HepG2 (cell line): ENCODE measurements around the gene ADI1. TPM values are rescaled to one million over a fixed set of nuclear protein-coding genes. Genes with fewer than 3 reads are reported as not detected.
A peak's percentile ranks its signal among the peaks of the same experiment; 100 is the strongest.

Experiments used
- CENPBD1 ChIP-seq: sonication (generic); formaldehyde crosslinking; IDR thresholded peaks from 2 replicates; pipeline ENCODE4 v1.8.0; 2022; ENCODE audit warnings: missing genetic modification reagents, low read depth, mild to moderate bottlenecking, borderline replicate concordance
- FOXO1 ChIP-seq: sonication (generic); formaldehyde crosslinking; IDR thresholded peaks from 2 replicates; pipeline ENCODE4 v1.4.0; 2020; ENCODE audit warnings: missing genetic modification reagents
- IKZF4 ChIP-seq: sonication (generic); formaldehyde crosslinking; IDR thresholded peaks from 2 replicates; pipeline ENCODE4 v1.5.1; 2020; ENCODE audit warnings: borderline replicate concordance, mild to moderate bottlenecking, low read depth, missing genetic modification reagents; ENCODE audit errors: not compliant biosample characterization
- JUNB ChIP-seq: sonication (generic); formaldehyde crosslinking; IDR thresholded peaks from 2 replicates; pipeline ENCODE4 v1.8.0; 2022; ENCODE audit warnings: missing genetic modification reagents, mild to moderate bottlenecking, borderline replicate concordance
- KAT8 ChIP-seq: IDR thresholded peaks from 2 replicates; pipeline ENCODE4 v1.6.1; 2016; ENCODE audit warnings: missing genetic modification reagents, missing compliant biosample characterization
- MED13 ChIP-seq: sonication (generic); formaldehyde crosslinking; IDR thresholded peaks from 2 replicates; pipeline ENCODE4 v1.5.0; 2020; ENCODE audit warnings: missing genetic modification reagents
- PHF5A ChIP-seq: IDR thresholded peaks from one replicate; pipeline ENCODE4 v1.6.1; 2018; ENCODE audit warnings: low read depth, missing genetic modification reagents; ENCODE audit not compliant: unreplicated experiment
- PHF8 ChIP-seq: sonication (generic); formaldehyde crosslinking; IDR thresholded peaks from 2 replicates; pipeline ENCODE4 v1.5.0; 2020; ENCODE audit warnings: missing genetic modification reagents
- POGZ ChIP-seq: sonication (generic); formaldehyde crosslinking; IDR thresholded peaks from 2 replicates; pipeline ENCODE4 v1.4.0; 2020; ENCODE audit warnings: mild to moderate bottlenecking, missing genetic modification reagents
- REXO4 ChIP-seq: sonication (generic); formaldehyde crosslinking; IDR thresholded peaks from 2 replicates; pipeline ENCODE4 v1.8.0; 2022; ENCODE audit warnings: missing genetic modification reagents, mild to moderate bottlenecking, borderline replicate concordance
- RFXAP ChIP-seq: sonication (generic); formaldehyde crosslinking; IDR thresholded peaks from 2 replicates; pipeline ENCODE4 v1.4.0; 2020; ENCODE audit warnings: missing genetic modification reagents, borderline replicate concordance
- SMC3 ChIP-seq: IDR thresholded peaks from 2 replicates; pipeline ENCODE4 v1.6.1; 2011; ENCODE audit warnings: low read length, improper control_type of control experiment
- TAF15 ChIP-seq: fragments of 200-400 bp; formaldehyde crosslinking; IDR thresholded peaks from one replicate; pipeline ENCODE4 v1.6.1; 2018; ENCODE audit warnings: mild to moderate bottlenecking, low read depth, low read length; ENCODE audit not compliant: poor library complexity, severe bottlenecking
- TBX2 ChIP-seq: sonication (generic); formaldehyde crosslinking; IDR thresholded peaks from 2 replicates; pipeline ENCODE4 v1.5.0; 2020; ENCODE audit warnings: missing genetic modification reagents, mild to moderate bottlenecking, borderline replicate concordance
- ZBTB3 ChIP-seq: sonication (generic); formaldehyde crosslinking; IDR thresholded peaks from 2 replicates; pipeline ENCODE4 v1.4.0; 2020; ENCODE audit warnings: low read depth, mild to moderate bottlenecking, moderate library complexity, missing genetic modification reagents, borderline replicate concordance
- ZBTB4 ChIP-seq: sonication (generic); formaldehyde crosslinking; IDR thresholded peaks from 2 replicates; pipeline ENCODE4 v1.4.0; 2020; ENCODE audit warnings: missing genetic modification reagents, mild to moderate bottlenecking, borderline replicate concordance
- ZC3H4 ChIP-seq: sonication (generic); formaldehyde crosslinking; IDR thresholded peaks from 2 replicates; pipeline ENCODE4 v1.4.0; 2020; ENCODE audit warnings: missing genetic modification reagents, borderline replicate concordance
- ZNF235 ChIP-seq: sonication (generic); formaldehyde crosslinking; IDR thresholded peaks from 2 replicates; pipeline ENCODE4 v1.8.1; 2023; ENCODE audit warnings: mild to moderate bottlenecking, missing genetic modification reagents, borderline replicate concordance
- ZNF382 ChIP-seq: sonication (generic); formaldehyde crosslinking; IDR thresholded peaks from 2 replicates; pipeline ENCODE4 v1.5.0; 2020; ENCODE audit warnings: missing genetic modification reagents, mild to moderate bottlenecking, borderline replicate concordance
- ZNF503 ChIP-seq: sonication (generic); formaldehyde crosslinking; IDR thresholded peaks from 2 replicates; pipeline ENCODE4 v1.4.0; 2020; ENCODE audit warnings: missing genetic modification reagents
- ZNF709 ChIP-seq: sonication (generic); formaldehyde crosslinking; IDR thresholded peaks from 2 replicates; pipeline ENCODE4 v1.5.0; 2020; ENCODE audit warnings: mild to moderate bottlenecking, missing genetic modification reagents
- ZNF773 ChIP-seq: sonication (generic); formaldehyde crosslinking; IDR thresholded peaks from 2 replicates; pipeline ENCODE4 v1.4.0; 2020; ENCODE audit warnings: missing genetic modification reagents, borderline replicate concordance
- ZSCAN12 ChIP-seq: sonication (generic); formaldehyde crosslinking; IDR thresholded peaks from 2 replicates; pipeline ENCODE4 v1.9.0; 2021; ENCODE audit warnings: mild to moderate bottlenecking, missing genetic modification reagents
- polyA plus RNA-seq, 8 experiments: library from polyadenylated mRNA; depleted of rRNA in 3 of 8; stranded (reverse) in 7 of 8; unstranded in 1 of 8; fragments of >200 nt; fragmentation: Illumina TruSeq in 4 of 8; extraction: Trizol in 4 of 8; gene quantifications; 2 replicates each; pipeline versions ENCODE4 v1.2.1 to v1.2.3, GENCODE V29; 2011 to 2016; ENCODE audit warnings: low read depth in 4 of 8, missing spikeins in 1 of 8, mixed read lengths in 1 of 8; ENCODE audit not compliant: insufficient read depth in 1 of 8
- total RNA-seq, 5 experiments: library from RNA; depleted of rRNA; stranded (reverse); fragments of >200 nt; fragmentation: Illumina TruSeq; extraction: Trizol; gene quantifications; 2 replicates each; pipeline ENCODE4 v1.2.3, GENCODE V29; 2016; ENCODE audit warnings: low read depth in 1 of 5
- TF ChIP-seq, protein P1 (sequence below): IDR thresholded peaks from 2 replicates; pipeline ENCODE4 v1.6.1; 2016; ENCODE audit warnings: mild to moderate bottlenecking, missing biosample characterization, missing genetic modification reagents

Gene ADI1
- total and polyA plus RNA-seq, 2 of the 13 experiments (the other 11 are each of a cell fraction or from before 2014, with no cell fraction given) = 28.7 to 123 TPM

DNA sequence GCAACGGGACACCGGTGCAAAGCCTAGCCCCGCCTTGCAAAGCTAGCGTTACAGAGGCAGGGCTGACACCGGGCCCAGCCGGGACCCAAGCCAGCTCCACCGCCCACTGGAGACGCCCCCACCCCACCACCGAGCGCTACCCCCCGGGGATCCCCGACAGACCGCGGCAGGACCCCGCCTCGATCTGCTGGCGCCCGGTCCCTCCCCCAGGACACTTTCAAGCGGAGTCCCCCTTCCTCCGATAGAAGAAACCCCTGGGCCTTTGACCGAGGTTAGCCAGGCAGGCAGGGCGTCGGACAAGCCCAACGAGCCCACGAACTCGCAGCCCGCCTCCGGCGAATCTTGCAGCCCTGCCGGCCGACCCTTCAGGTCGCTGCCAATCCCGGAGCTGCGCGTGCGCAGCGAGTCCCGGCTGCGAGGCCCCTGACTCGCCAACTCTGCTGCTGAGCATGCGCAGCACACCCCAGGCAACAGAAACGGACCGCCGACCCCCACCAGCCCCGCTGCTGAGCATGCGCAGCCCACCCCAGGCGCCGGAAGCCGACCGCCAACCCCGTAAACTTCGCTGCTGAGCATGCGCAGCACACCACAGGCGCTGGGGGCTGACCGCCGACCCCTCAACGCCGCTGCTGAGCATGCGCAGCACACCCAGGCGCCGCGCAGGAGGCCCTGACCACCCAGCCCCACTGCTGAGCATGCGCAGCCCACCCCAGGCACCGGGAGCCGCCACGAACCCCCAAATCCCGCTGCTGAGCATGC lies 656 bp downstream of the ADI1 start (continued):
- TF ChIP-seq MED13 (no peak; the same call in 1 of the 2 replicates), KAT8 (CRISPR knock-in tag) (no peak; the same call in 1 of the 2 replicates), SMC3 (no peak), TBX2 (CRISPR knock-in tag) (no peak; the same call in 1 of the 2 replicates), ZSCAN12 (0 out of 2 replicates have a peak, but pooled peaks have one; percentile 78), FOXO1 (CRISPR knock-in tag) (no peak), ZC3H4 (no peak), JUNB (CRISPR knock-in tag) (no peak), POGZ (peak; percentile 39; the same call in 1 of the 2 replicates), TAF15 (no peak), ZNF235 (CRISPR knock-in tag) (peak; percentile 84; the same call in 1 of the 2 replicates), REXO4 (CRISPR knock-in tag) (no peak), CENPBD1 (CRISPR knock-in tag) (no peak; the same call in 1 of the 2 replicates), ZBTB4 (CRISPR knock-in tag) (no peak), ZNF709 (CRISPR knock-in tag) (no peak), PHF8 (CRISPR knock-in tag) (no peak; the same call in 1 of the 2 replicates), PHF5A (CRISPR knock-in tag) (no peak), ZNF382 (CRISPR knock-in tag) (no peak), IKZF4 (peak; percentile 64), ZBTB3 (CRISPR knock-in tag) (no peak), ZNF503 (CRISPR knock-in tag) (0 out of 2 replicates have a peak, but pooled peaks have one; percentile 34), RFXAP (CRISPR knock-in tag) (0 out of 2 replicates have a peak, but pooled peaks have one; percentile 11), ZNF773 (CRISPR knock-in tag) (peak; percentile 61; the same call in 1 of the 2 replicates)
- TF ChIP-seq, protein P1, sequence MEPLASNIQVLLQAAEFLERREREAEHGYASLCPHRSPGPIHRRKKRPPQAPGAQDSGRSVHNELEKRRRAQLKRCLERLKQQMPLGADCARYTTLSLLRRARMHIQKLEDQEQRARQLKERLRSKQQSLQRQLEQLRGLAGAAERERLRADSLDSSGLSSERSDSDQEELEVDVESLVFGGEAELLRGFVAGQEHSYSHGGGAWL (CRISPR knock-in tag) = no peak
